DND-41 (cell line): ENCODE measurements around the gene MTFR2.

ENCODE experiments used
- ATAC-seq: fragments of 200-7000 bp; cut with Tn5 transposase; 3 replicates; pipeline ENCODE4 v1.9.1; 2021; ENCODE audit warnings: low read depth; ENCODE audit not compliant: insufficient read depth
- DNase-seq: peaks from one replicate; pipeline ENCODE4 v3.0.0-alpha.2; 2020
- H2AFZ ChIP-seq: 2 replicates; pipeline ENCODE4 v1.6.0; 2012; ENCODE audit warnings: low read depth, low read length
- H3K27ac ChIP-seq: 2 replicates; pipeline ENCODE4 v1.5.1; 2012; ENCODE audit warnings: low read length, inconsistent platforms
- H3K27me3 ChIP-seq: fragments of 200-600 bp; sonication (generic); 2 replicates; pipeline ENCODE4 v1.6.0; 2012; ENCODE audit warnings: low read length, mild to moderate bottlenecking, inconsistent platforms; ENCODE audit not compliant: insufficient read depth, poor library complexity
- H3K36me3 ChIP-seq: 2 replicates; pipeline ENCODE4 v1.5.1; 2012; ENCODE audit warnings: low read length, inconsistent platforms; ENCODE audit not compliant: insufficient read depth
- H3K4me1 ChIP-seq: 2 replicates; pipeline ENCODE4 v1.5.1; 2012; ENCODE audit warnings: mild to moderate bottlenecking, low read length; ENCODE audit not compliant: insufficient read depth
- H3K4me2 ChIP-seq: 2 replicates; pipeline ENCODE4 v1.6.0; 2012; ENCODE audit warnings: mild to moderate bottlenecking, moderate library complexity, low read length, inconsistent platforms; ENCODE audit not compliant: insufficient read depth
- H3K4me3 ChIP-seq, 2 experiments: fragments of 200-600 bp in 1 of 2; shearing (Covaris generic) in 1 of 2; 2 replicates each; pipeline ENCODE4 v1.5.1; 2012 to 2016; ENCODE audit warnings: inconsistent platforms in 2 of 2, low read length in 2 of 2, mild to moderate bottlenecking in 2 of 2, low read depth in 1 of 2, moderate library complexity in 1 of 2
- H3K79me2 ChIP-seq: 2 replicates; pipeline ENCODE4 v1.6.0; 2012; ENCODE audit warnings: low read length, inconsistent platforms; ENCODE audit not compliant: insufficient read depth
- H3K9ac ChIP-seq: 2 replicates; pipeline ENCODE4 v1.6.0; 2012; ENCODE audit warnings: low read depth, mild to moderate bottlenecking, inconsistent platforms, low read length, moderate library complexity
- H3K9me3 ChIP-seq: 2 replicates; pipeline ENCODE4 v1.5.1; 2012; ENCODE audit warnings: low read length, moderate library complexity, mild to moderate bottlenecking, inconsistent platforms; ENCODE audit not compliant: insufficient read depth, severe bottlenecking
- H4K20me1 ChIP-seq: 2 replicates; pipeline ENCODE4 v1.6.0; 2012; ENCODE audit warnings: low read length; ENCODE audit not compliant: insufficient read depth
- EZH2 ChIP-seq: IDR thresholded peaks from 3 replicates; pipeline ENCODE4 v1.6.1; 2012; ENCODE audit warnings: borderline replicate concordance, low read depth, mild to moderate bottlenecking, moderate library complexity, low read length, inconsistent platforms; ENCODE audit not compliant: severe bottlenecking
- TF ChIP-seq, protein P1 (sequence below): IDR thresholded peaks from 2 replicates; pipeline ENCODE4 v1.5.1; 2012; ENCODE audit warnings: borderline replicate concordance, low read length, moderate library complexity, mild to moderate bottlenecking; ENCODE audit not compliant: poor library complexity, severe bottlenecking; ENCODE audit errors: extremely low read depth

Gene MTFR2

GRCh38 chr6:136244061-136244616 lies 6.0 kb downstream of the MTFR2 start:
- H3K9me3 ChIP-seq, result no peaks in the 10 kb centered on the region
- H2AFZ ChIP-seq, result no peak overlapping the region

GRCh38 chr6:136236466-136237293 lies 13.4 kb downstream of the MTFR2 start:
- H3K36me3 ChIP-seq, result peaks cover 67% of the 10 kb centered on the region
- no peak for ATAC-seq
- TF ChIP-seq, protein P1, sequence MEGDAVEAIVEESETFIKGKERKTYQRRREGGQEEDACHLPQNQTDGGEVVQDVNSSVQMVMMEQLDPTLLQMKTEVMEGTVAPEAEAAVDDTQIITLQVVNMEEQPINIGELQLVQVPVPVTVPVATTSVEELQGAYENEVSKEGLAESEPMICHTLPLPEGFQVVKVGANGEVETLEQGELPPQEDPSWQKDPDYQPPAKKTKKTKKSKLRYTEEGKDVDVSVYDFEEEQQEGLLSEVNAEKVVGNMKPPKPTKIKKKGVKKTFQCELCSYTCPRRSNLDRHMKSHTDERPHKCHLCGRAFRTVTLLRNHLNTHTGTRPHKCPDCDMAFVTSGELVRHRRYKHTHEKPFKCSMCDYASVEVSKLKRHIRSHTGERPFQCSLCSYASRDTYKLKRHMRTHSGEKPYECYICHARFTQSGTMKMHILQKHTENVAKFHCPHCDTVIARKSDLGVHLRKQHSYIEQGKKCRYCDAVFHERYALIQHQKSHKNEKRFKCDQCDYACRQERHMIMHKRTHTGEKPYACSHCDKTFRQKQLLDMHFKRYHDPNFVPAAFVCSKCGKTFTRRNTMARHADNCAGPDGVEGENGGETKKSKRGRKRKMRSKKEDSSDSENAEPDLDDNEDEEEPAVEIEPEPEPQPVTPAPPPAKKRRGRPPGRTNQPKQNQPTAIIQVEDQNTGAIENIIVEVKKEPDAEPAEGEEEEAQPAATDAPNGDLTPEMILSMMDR, result no peak
- TF ChIP-seq EZH2, result no peak
- no peaks in the 10 kb centered on the region for H4K20me1 ChIP-seq
- no peak overlapping the region for H3K4me3 ChIP-seq
- H3K4me1 ChIP-seq, result no peaks in the 10 kb centered on the region
- no peak overlapping the region for H3K9ac ChIP-seq
- no peaks in the 10 kb centered on the region for H3K79me2 ChIP-seq
- H3K4me2 ChIP-seq, result no peak overlapping the region
- no peak overlapping the region for H3K27ac ChIP-seq
- no peak for DNase-seq
- no peaks in the 10 kb centered on the region for H3K27me3 ChIP-seq
- H2AFZ ChIP-seq, result no peak overlapping the region
- H3K9me3 ChIP-seq, result no peaks in the 10 kb centered on the region

More at GRCh38 chr6:136244061-136244616, 6.0 kb downstream of the MTFR2 start:
- Histone ChIP-seq H4K20me1 (no peaks in the 10 kb centered on the region), H3K27ac (no peak overlapping the region), H3K79me2 (peaks cover 44% of the 10 kb centered on the region), H3K4me2 (no peak overlapping the region), H3K4me1 (peaks cover 12% of the 10 kb centered on the region), H3K27me3 (no peaks in the 10 kb centered on the region), H3K9ac (no peak overlapping the region), H3K36me3 (peaks cover 65% of the 10 kb centered on the region), H3K4me3 (no peak overlapping the region)
- no peak for DNase-seq
- no peak for ATAC-seq
- no peak for TF ChIP-seq EZH2
- TF ChIP-seq, protein P1, result no peak

- TF ChIP-seq, protein P1, result no peak
- TF ChIP-seq EZH2, result no peak
Observed at GRCh38 chr6:136235233-136235564, 14.9 kb downstream of the MTFR2 start.

More at GRCh38 chr6:136235233-136235564, 14.9 kb downstream of the MTFR2 start:
- no peak for DNase-seq
- Histone ChIP-seq H3K9ac (no peak overlapping the region), H3K4me3 (no peak overlapping the region), H3K79me2 (no peaks in the 10 kb centered on the region), H3K27ac (no peak overlapping the region), H3K9me3 (no peaks in the 10 kb centered on the region), H2AFZ (no peak overlapping the region), H3K27me3 (no peaks in the 10 kb centered on the region), H3K4me1 (no peaks in the 10 kb centered on the region), H3K4me2 (no peak overlapping the region), H3K36me3 (peaks cover 65% of the 10 kb centered on the region), H4K20me1 (no peaks in the 10 kb centered on the region)
- no peak for ATAC-seq
